HG03066 (cell line): ENCODE data around the gene OR5H1.
"Not testable (repeated sequence)": the region's sequence is repeated elsewhere in the genome, so short reads cannot be mapped to it uniquely, and the experiment has no call there.

Experiments
- ATAC-seq: cut with Tn5 transposase; IDR thresholded peaks from one replicate; pipeline ENCODE4 v1.9.1; 2021; ENCODE audit warnings: low read depth; ENCODE audit not compliant: unreplicated experiment

The OR5H1 gene

GRCh38 chr3:98130421-98130820 lies at the start of gene OR5H1:
Gene OR5H1, plus strand, starts transcription at chr3:98130721. Its CDS starts 1,977 bp downstream, at chr3:98132698.
- no peak for ATAC-seq

- no peak for ATAC-seq
These were observed 43.6 kb upstream of the OR5H1 start, which contains the start of gene OR5AC2 for GRCh38 chr3:98086873-98087272. Gene OR5AC2, plus strand, starts transcription at chr3:98087173. Its CDS starts 0 bp downstream, at chr3:98087173.

- no peak for ATAC-seq
These were observed 34.6 kb upstream of the OR5H1 start for GRCh38 chr3:98095882-98096281.

DNA sequence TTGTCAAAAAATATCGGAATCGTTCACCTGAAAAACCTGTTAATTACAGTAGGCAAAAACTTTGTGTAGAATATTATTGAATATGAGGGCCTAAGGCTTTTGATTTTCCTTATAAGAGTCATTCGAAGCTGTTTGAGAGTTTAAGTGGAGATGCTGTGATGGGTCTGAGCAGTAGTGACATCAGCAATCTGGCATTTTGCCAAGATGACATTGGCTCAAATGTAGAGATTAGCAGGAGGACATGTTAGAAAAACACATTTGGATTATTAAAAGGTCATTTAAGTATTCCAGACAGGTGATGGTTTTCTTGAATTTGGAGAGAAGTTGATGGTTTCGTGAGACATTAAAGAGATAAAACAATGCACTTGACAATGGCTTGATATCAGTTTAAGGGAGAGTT lies 30.7 kb upstream of the OR5H1 start:
- no peak for ATAC-seq

DNA sequence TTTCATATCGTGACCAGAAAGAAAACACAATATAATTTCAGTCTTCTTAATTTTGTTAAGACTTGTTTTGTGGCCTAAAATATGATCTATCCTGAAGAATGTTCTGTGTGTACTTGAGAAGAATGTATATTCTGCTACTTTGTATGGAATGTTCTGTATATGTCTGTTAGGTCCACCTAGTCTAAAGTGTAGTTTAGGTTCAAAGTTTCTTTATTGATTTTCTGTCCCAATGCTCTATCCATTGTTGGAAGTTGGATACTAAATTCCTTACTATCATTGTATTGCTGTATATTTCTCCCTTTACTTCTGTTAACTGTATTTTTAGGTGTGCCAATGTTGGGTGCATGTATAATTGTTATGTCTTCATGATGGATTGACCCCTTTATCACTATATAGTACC lies 22.4 kb upstream of the OR5H1 start:
- no peak for ATAC-seq

DNA sequence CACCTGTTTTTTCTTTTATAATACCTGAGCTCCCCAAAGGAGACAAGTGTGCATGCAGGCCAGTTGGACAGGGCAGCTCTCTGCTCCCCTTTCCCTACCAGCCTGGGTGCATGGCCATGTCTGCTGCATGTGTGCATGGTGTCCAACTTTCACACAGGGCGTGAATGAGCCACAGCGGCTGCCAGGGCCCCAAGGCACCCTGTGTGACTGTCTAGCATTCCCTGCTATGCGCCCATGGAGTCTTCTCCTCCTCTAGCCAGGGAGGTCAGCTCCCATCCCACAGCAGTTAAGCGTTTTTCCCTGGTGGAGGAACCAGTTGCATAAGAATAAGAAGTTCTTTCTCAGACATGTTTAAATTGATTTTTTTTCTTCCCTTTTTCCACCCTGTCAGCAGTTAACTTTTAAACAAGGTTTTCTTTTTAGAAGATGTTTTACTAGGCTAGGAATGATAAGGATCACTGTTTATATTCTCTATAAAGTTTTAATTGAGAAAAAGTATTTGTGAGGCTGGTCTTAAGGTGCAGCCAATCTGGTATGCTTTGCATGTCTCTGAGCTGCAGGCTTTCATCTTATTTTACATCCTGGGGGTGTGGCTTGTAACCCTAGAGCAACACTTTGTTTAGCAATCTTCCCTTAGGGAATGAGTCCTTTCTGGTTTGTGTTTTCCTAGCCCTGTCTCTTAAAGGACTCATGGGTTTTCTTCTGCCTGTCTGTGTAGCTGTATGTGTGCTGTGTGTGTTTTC lies 20.5 kb upstream of the OR5H1 start:
- no peak for ATAC-seq

DNA sequence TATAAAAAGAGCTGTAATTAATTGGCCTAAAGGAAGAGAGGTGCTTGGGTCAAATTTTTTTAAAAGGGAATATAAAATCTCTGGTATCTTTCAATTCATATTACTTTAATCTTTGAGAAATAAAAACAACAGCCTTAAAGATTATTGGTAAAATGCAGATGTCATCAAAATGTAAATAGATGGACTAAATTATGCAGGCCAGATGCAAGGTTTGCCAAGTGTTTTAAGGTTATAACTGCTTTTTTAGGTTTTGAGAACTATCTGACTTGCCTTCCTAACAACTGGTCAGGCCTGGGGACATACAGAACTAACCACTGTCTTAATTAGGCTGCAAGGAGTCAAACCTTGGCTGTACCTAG lies 20.0 kb upstream of the OR5H1 start:
- no peak for ATAC-seq

GRCh38 chr3:98114264-98114663 lies 16.3 kb upstream of the OR5H1 start:
- ATAC-seq = no peak

GRCh38 chr3:98115717-98116116 lies 14.8 kb upstream of the OR5H1 start:
- no peak for ATAC-seq

- ATAC-seq = no peak
These were observed 6.1 kb downstream of the OR5H1 start for GRCh38 chr3:98136631-98137030.

DNA sequence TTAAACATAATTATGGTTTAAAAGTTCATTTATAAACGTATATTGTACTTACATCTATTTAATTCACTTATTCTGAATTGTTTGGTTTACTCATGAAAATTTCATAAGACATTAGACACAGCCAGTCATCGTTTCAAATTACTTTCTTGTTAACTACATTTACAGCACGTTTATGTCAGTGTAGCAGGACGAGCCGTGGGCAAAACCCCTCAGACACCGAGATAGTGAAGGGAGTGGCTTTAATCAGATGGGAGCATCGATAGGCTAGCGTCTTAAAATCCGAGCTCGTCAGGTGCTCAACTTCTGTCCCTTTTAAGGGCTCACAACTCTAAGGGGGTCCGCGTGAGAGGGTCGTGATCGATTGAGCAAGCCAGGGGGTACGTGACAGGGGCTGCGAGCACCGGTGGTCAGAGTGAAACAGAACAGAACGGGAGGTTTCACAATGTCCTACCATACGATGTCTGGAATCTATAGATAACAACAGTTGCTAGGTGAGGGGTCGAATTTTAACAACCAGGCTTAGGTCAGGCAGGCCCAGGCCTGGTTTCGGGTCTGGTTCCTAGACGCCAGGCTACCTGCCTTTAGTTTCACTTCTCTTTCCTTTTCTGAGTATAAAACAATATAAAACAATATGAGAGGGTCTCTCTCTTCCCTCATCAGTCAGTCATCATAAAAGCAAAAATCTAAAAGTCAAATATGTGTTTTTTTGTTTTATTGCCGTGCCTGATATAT lies 7.5 kb downstream of the OR5H1 start:
- not testable (repeated sequence) for ATAC-seq

DNA sequence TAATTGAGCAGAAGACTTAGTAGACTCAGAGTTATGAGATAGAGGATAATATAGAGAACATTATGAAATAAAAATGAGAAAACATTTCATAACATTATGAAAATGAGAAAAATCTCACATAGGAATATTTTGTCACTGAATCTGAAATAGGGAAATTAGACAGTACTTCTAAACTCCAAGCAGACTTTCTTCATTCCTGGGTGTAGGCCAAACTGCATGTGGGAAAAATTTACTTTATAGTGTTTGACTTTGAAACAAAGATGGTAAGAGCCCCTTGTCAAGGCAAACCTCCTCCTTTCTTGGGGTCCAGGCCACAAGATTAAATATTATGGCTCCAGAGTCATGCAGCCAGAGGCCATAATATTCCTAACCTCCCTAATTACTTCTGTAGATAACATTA lies 10.0 kb downstream of the OR5H1 start:
- ATAC-seq = no peak

GRCh38 chr3:98147179-98147578 lies 16.7 kb downstream of the OR5H1 start, which contains the start of gene OR5H14:
Gene OR5H14, plus strand, starts transcription at chr3:98147479. Its CDS starts 1,907 bp downstream, at chr3:98149386.
- no peak for ATAC-seq

- ATAC-seq = no peak
These were observed 18.2 kb downstream of the OR5H1 start for GRCh38 chr3:98148751-98149150.

GRCh38 chr3:98149456-98149855 lies 18.9 kb downstream of the OR5H1 start:
- ATAC-seq = not testable (repeated sequence)

- ATAC-seq = no peak
These were observed 20.7 kb downstream of the OR5H1 start for GRCh38 chr3:98151241-98151640.

GRCh38 chr3:98166396-98166795 lies 35.9 kb downstream of the OR5H1 start, which contains the start of gene OR5H15:
Gene OR5H15, plus strand, starts transcription at chr3:98166696. Its CDS starts 2,004 bp downstream, at chr3:98168700.
- ATAC-seq = no peak

DNA sequence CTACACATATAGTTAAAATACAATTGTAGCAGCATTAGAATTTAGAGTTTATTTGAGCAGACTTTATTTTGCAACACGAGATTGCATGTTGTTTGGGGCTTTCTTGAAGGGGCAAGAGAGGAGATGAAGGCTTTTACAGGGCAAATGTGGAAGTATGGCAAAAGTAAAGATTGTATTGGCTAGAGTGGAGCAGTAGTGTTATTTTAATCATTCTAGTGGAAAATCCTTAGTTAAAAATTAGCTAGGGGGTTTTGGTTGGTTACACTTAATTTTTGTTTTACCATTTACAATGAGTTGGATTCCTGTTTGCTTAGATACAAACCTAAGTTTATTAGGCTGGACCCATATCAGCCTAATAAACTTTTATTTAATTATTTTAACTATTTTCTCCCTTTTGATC lies 40.5 kb downstream of the OR5H1 start:
- no peak for ATAC-seq

GRCh38 chr3:98172621-98173020 lies 42.1 kb downstream of the OR5H1 start:
- no peak for ATAC-seq

GRCh38 chr3:98180319-98180890 lies 49.9 kb downstream of the OR5H1 start:
- ATAC-seq = no peak

- no peak for ATAC-seq
These were observed 51.7 kb downstream of the OR5H1 start for GRCh38 chr3:98182196-98182595.
